Skeletal muscle satellite cell (primary cell): ENCODE data around the gene GOLGA8B.
A peak's percentile ranks its signal among the peaks of the same experiment; 100 is the strongest.
"Not testable (repeated sequence)": the region's sequence is repeated elsewhere in the genome, so short reads cannot be mapped to it uniquely, and the experiment has no call there.

Source experiments
- H3K27me3 ChIP-seq: 2 replicates; pipeline ENCODE4 v1.7.0; 2013; ENCODE audit warnings: low read length; ENCODE audit not compliant: control insufficient read depth, insufficient read depth
- H3K36me3 ChIP-seq: 2 replicates; pipeline ENCODE4 v1.7.0; 2013; ENCODE audit warnings: mild to moderate bottlenecking, control low read depth, low read length; ENCODE audit not compliant: insufficient read depth
- H3K4me1 ChIP-seq: 2 replicates; pipeline ENCODE4 v1.7.0; 2013; ENCODE audit warnings: low read length; ENCODE audit not compliant: control insufficient read depth, insufficient read depth
- H3K4me2 ChIP-seq: 2 replicates; pipeline ENCODE4 v1.7.0; 2013; ENCODE audit warnings: mild to moderate bottlenecking, low read length
- H3K4me3 ChIP-seq: 2 replicates; pipeline ENCODE4 v1.7.0; 2013; ENCODE audit warnings: low read length
- H3K9ac ChIP-seq: 2 replicates; pipeline ENCODE4 v1.7.0; 2013; ENCODE audit warnings: mild to moderate bottlenecking, low read depth, low read length, moderate library complexity
- H3K9me3 ChIP-seq: replicated peaks from 2 replicates; pipeline ENCODE4 v1.7.0; 2013; ENCODE audit warnings: mild to moderate bottlenecking, control low read depth, low read length

The GOLGA8B gene

GRCh38 chr15:34594361-34594760, 10.9 kb upstream of the GOLGA8B start:
- Histone ChIP-seq H3K4me1 (no peaks in the 10 kb centered on the region), H3K4me3 (no peak overlapping the region), H3K4me2 (no peak overlapping the region), H3K27me3 (no peaks in the 10 kb centered on the region), H3K9me3 (no peaks in the 10 kb centered on the region), H3K36me3 (no peaks in the 10 kb centered on the region), H3K9ac (no peak overlapping the region)

GRCh38 chr15:34591306-34591705, 7.9 kb upstream of the GOLGA8B start:
- no peaks in the 10 kb centered on the region for H3K9me3 ChIP-seq
- no peaks in the 10 kb centered on the region for H3K4me1 ChIP-seq
- no peak overlapping the region for H3K9ac ChIP-seq
- H3K36me3 ChIP-seq = no peaks in the 10 kb centered on the region
- H3K4me2 ChIP-seq = no peak overlapping the region
- no peaks in the 10 kb centered on the region for H3K27me3 ChIP-seq
- H3K4me3 ChIP-seq = no peak overlapping the region

- Histone ChIP-seq H3K9me3 (no peaks in the 10 kb centered on the region), H3K4me3 (peak overlapping the region; percentile 69), H3K4me1 (no peaks in the 10 kb centered on the region), H3K4me2 (peak overlapping the region; percentile 81), H3K27me3 (no peaks in the 10 kb centered on the region), H3K36me3 (no peaks in the 10 kb centered on the region), H3K9ac (peak overlapping the region; percentile 79)
Measured at GRCh38 chr15:34588046-34588674, 4.7 kb upstream of the GOLGA8B start.

- not testable (repeated sequence) for H3K27me3 ChIP-seq, H3K9ac ChIP-seq, H3K4me2 ChIP-seq, H3K9me3 ChIP-seq, H3K36me3 ChIP-seq, H3K4me3 ChIP-seq
- peaks cover 17% of the 10 kb centered on the region for H3K4me1 ChIP-seq
Measured at GRCh38 chr15:34585966-34586365, 2.5 kb upstream of the GOLGA8B start.

GRCh38 chr15:34584996-34585395, 1.5 kb upstream of the GOLGA8B start:
- no peak overlapping the region for H3K4me2 ChIP-seq
- no peaks in the 10 kb centered on the region for H3K9me3 ChIP-seq
- H3K4me1 ChIP-seq = peaks cover 25% of the 10 kb centered on the region
- no peaks in the 10 kb centered on the region for H3K36me3 ChIP-seq
- H3K9ac ChIP-seq = no peak overlapping the region
- no peak overlapping the region for H3K4me3 ChIP-seq
- H3K27me3 ChIP-seq = no peaks in the 10 kb centered on the region

GRCh38 chr15:34584330-34584668, 848 bp upstream of the GOLGA8B start:
- Histone ChIP-seq H3K4me3 (peak overlapping the region; percentile 95), H3K36me3 (no peaks in the 10 kb centered on the region), H3K9ac (peak overlapping the region; percentile 86), H3K9me3 (no peaks in the 10 kb centered on the region), H3K27me3 (no peaks in the 10 kb centered on the region), H3K4me1 (peaks cover 25% of the 10 kb centered on the region), H3K4me2 (peak overlapping the region; percentile 99)

- Histone ChIP-seq H3K4me3 (peak overlapping the region; percentile 95), H3K36me3 (no peaks in the 10 kb centered on the region), H3K9ac (peak overlapping the region; percentile 86), H3K9me3 (no peaks in the 10 kb centered on the region), H3K4me2 (peak overlapping the region; percentile 99), H3K27me3 (no peaks in the 10 kb centered on the region), H3K4me1 (peaks cover 33% of the 10 kb centered on the region)
Measured at GRCh38 chr15:34582461-34583371, 735 bp downstream of the GOLGA8B start.

- not testable (repeated sequence) for H3K9me3 ChIP-seq, H3K36me3 ChIP-seq, H3K27me3 ChIP-seq
- peak overlapping the region; percentile 95 for H3K4me3 ChIP-seq
- peaks cover 36% of the 10 kb centered on the region for H3K4me1 ChIP-seq
- H3K9ac ChIP-seq = peak overlapping the region; percentile 86
- peak overlapping the region; percentile 99 for H3K4me2 ChIP-seq
Measured at GRCh38 chr15:34581687-34582460, 1.6 kb downstream of the GOLGA8B start.

- Histone ChIP-seq H3K9ac (no peak overlapping the region), H3K4me1 (peaks cover 40% of the 10 kb centered on the region), H3K27me3 (no peaks in the 10 kb centered on the region), H3K4me3 (no peak overlapping the region), H3K9me3 (no peaks in the 10 kb centered on the region), H3K36me3 (no peaks in the 10 kb centered on the region), H3K4me2 (no peak overlapping the region)
Measured at GRCh38 chr15:34581043-34581365, 2.4 kb downstream of the GOLGA8B start.

- not testable (repeated sequence) for H3K9me3 ChIP-seq, H3K36me3 ChIP-seq, H3K4me2 ChIP-seq, H3K27me3 ChIP-seq, H3K9ac ChIP-seq, H3K4me3 ChIP-seq
- peaks cover 40% of the 10 kb centered on the region for H3K4me1 ChIP-seq
Measured at GRCh38 chr15:34580251-34581042, 3.0 kb downstream of the GOLGA8B start.

- Histone ChIP-seq H3K9me3 (no peaks in the 10 kb centered on the region), H3K36me3 (no peaks in the 10 kb centered on the region), H3K9ac (no peak overlapping the region), H3K4me1 (peaks cover 40% of the 10 kb centered on the region), H3K4me3 (no peak overlapping the region), H3K4me2 (no peak overlapping the region), H3K27me3 (no peaks in the 10 kb centered on the region)
Measured at GRCh38 chr15:34578283-34578674, 5.2 kb downstream of the GOLGA8B start.
